Skin epidermis (tissue), 12 donors: ENCODE measurements around the gene ZNF107.
"Not testable (repeated sequence)": the region's sequence is repeated elsewhere in the genome, so short reads cannot be mapped to it uniquely, and the experiment has no call there.

Source experiments
- H3K27ac ChIP-seq, 21 experiments: fragments of 200-600 bp; sonication (generic) in 11 of 21; one replicate each; pipeline ENCODE4 v1.5.0; 2020; ENCODE audit warnings: mild to moderate bottlenecking in 3 of 21, inconsistent platforms in 2 of 21, moderate library complexity in 2 of 21
- H3K4me3 ChIP-seq, 7 experiments: fragments of 200-600 bp; sonication (generic) in 2 of 7; one replicate each; pipeline ENCODE4 v1.5.0; 2020; ENCODE audit warnings: inconsistent platforms in 2 of 7, mild to moderate bottlenecking in 2 of 7, moderate library complexity in 1 of 7

Gene ZNF107

DNA sequence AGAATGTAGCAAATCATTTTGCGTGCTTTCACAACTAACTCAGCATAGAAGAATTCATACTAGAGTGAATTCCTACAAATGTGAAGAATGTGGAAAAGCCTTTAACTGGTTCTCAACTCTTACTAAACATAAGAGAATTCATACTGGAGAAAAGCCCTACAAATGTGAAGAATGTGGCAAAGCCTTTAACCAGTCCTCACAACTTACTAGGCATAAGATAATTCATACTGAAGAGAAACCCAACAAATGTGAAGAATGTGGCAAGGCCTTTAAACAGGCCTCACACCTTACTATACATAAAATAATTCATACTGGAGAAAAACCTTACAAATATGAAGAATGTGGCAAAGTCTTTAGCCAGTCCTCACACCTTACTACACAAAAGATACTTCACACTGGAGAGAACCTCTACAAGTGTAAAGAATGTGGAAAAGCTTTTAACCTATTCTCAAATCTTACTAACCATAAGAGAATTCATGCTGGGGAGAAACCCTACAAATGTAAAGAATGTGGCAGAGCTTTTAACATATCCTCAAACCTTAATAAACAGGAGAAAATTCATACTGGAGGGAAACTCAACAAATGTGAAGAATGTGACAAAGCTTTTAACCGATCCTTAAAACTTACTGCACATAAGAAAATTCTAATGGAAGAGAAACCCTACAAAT lies 40.8 kb downstream of the ZNF107 start:
- no peak overlapping the region for H3K27ac ChIP-seq
- no peak overlapping the region for H3K4me3 ChIP-seq

DNA sequence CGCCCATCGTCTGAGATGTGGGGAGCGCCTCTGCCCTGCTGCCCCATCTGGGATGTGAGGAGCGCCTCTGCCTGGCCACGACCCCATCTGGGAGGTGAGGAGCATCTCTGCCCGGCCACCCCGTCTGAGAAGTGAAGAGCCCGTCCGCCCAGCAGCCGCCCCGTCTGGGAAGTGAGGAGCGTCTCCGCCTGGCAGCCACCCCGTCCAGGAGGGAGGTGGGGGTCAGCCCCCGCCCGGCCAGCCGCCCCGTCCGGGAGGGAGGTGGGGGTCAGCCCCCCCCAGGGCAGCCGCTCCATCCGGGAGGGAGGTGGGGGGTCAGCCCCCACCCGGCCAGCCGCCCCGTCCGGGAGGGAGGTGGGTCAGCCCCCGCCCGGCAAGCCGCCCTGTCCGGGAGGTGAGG lies 52.0 kb downstream of the ZNF107 start:
- not testable (repeated sequence) for H3K27ac ChIP-seq

DNA sequence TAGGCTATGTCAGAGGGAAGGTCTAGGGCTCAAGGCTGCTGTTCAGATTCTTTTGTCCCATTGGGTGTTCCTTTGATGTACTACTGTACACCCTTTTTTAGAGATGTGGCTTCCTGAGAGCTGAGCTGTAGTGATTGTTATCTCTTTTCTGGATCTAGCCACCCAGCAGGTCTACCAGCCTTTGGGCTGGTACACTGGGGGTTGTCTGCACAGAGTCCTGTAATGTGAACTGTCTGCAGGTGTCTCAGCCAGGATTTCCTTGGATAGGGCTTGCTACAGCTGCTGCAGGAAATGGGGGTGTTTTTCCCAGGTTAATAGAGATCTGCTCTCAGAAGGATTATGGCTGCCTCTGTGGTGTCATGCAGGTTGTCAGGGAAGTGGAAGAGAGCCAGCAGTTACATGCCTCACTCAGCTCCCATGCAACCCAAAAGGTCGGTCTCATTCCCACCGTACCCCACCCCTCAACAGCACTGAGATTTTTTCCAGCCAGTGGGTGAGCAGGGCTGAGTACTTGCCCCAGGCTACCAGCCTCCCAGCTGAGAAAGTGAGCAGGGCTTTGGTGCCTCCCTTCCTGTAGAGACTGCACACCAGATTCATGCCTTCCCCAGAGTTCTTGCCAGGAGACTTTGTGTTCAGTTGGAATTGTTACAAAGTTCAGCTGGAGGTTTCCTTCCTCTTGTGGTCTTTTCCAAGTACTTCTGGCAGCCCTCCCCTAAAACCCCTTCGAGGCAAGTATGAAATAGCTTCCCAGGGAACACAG lies 63.3 kb downstream of the ZNF107 start:
- Histone ChIP-seq H3K4me3 (no peak overlapping the region), H3K27ac (no peak overlapping the region)

More for the DNA sequence above, 52.0 kb downstream of the ZNF107 start:
- H3K4me3 ChIP-seq = peak overlapping the region in 1 of 7 experiments; percentile 3

DNA sequence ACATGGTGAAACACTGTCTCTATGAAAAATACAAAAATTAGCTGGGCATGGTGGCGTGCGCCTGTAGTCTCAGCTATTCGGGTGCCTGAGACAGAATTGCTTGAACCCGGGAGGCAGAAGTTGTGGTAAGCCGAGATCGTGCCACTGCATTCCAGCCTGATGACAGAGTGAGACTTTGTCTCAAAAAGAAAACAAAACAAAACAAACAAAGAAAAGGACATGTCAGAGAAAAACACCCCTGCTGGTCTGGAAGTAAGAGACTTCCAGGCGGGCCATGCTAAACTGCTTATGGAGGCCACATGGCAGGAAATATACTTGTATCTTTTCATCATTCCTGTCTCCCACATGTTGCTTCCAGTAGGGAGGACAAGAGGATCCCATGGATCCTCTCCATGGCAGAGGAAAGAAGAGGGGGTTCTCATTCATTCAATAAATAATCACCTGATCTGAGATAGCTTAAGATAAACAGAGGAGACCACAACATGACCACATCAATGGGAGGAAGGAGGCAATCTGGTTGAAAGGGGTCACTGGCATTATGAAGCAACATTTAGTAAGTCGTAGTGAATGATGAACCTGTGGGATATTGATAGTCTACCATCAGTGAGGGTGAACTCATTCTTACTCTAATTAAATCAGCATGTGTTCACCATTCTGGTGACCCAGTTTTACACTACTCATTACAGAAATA lies 67.8 kb downstream of the ZNF107 start:
- H3K4me3 ChIP-seq = no peak overlapping the region
- H3K27ac ChIP-seq = no peak overlapping the region

DNA sequence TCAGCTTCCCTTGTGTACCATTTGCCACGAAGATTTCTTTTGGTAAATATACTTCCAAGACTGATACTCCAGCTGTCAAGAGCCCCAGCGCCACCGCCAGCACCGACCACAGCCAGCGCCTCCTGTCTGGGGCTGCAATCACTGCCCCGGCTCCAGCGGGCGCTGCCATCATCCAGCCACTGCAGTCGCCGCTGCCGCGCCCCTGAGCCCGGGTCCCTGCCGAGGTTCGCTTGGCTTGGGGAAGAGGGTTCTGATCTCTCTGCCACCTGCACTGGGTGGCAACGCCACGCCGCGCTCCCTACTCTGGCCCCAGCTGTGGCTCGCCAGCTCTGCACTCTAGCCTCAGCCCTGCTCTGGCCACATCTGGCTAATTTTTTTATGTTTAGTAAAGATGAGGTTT lies 70.6 kb downstream of the ZNF107 start:
- Histone ChIP-seq H3K27ac (no peak overlapping the region), H3K4me3 (no peak overlapping the region)

DNA sequence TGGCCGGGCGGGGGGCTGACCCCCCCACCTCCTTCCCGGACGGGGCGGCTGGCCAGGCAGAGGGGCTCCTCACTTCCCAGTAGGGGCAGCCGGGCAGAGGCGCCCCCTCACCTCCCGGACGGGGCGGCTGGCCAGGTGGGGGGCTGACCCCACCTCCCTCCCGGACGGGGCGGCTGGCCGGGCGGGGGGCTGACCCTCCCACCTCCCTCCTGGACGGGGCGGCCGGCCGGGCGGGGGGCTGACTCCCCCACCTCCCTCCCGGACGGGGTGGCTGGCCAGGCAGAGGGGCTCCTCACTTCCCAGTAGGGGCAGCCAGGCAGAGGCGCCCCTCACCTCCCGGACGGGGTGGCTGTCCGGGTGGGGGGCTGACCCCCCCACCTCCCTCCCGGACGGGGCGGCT lies 72.5 kb downstream of the ZNF107 start:
- not testable (repeated sequence) for H3K4me3 ChIP-seq, H3K27ac ChIP-seq

DNA sequence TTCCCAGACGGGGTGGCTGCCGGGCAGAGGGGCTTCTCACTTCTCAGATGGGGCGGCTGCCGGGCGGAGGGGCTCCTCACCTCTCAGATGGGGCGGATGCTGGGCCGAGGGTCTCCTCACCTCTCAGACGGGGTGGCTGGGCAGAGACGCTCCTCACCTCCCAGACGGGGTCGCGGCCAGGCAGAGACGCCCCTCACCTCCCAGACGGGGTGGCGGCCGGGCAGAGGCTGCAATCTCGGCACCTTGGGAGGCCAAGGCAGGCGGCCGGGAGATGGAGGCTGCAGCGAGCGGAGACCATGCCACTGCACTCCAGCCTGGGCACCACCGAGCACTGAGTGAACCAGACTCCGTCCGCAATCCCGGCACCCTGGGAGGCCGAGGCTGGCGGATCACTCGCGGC lies 73.0 kb downstream of the ZNF107 start:
- H3K4me3 ChIP-seq, H3K27ac ChIP-seq: not testable (repeated sequence)

DNA sequence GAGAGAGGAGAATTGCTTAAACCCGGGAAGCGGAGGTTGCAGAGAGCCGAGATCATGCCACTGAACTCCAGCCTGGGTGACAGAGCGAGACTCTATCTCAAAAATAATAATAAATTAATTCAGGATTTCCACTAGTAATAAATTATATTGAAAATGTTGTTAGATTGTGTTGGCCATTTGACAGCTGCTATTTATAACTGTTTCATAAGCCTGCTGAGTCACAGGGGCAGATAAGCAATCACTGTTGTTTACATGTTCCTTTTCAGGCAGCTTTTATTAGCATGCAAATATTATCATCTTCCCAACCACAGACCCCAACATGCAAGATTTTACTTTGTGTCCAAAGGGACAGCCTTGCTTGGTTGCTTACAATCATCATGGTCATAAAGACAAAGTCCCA lies 78.7 kb downstream of the ZNF107 start:
- Histone ChIP-seq H3K27ac (no peak overlapping the region), H3K4me3 (no peak overlapping the region)

DNA sequence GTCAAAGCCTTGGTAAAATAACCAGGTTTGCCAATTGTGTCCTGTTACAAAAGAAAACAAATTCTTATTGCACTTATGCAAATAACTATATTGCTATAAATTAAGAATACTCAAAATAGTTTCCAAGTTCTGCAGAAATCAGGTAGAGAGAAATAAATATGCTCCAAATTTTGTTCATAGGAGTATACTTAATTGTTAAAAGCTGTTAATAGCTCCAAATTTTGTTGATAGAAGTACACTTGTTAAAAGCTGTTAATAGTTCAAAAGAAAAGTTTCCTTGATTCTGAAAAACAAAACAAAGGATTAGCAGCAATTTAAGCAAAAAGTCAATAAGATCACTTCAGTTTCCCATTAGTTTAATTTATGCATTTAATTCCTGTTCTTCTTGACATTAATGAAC lies 81.9 kb downstream of the ZNF107 start:
- Histone ChIP-seq H3K4me3 (no peak overlapping the region), H3K27ac (no peak overlapping the region)

DNA sequence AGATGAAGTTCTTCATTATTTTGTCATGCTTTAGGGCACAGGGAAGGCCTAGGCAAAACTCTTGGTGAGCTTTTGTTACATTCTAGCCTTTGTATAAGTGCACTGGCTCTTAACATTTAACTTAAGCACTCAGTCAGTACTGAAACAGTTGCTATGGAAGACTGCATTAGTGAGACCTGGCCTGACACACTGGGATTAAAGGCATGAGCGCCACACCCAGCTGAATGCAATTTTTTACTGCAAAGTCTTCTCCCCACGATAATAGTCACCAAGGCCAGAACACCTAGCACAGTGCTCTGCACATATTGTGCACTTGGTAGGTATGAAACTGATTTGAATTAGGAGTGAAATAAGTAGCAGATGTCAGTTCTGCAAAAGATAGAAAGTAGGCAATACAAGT lies 87.1 kb downstream of the ZNF107 start:
- no peak overlapping the region for H3K27ac ChIP-seq
- H3K4me3 ChIP-seq = no peak overlapping the region

DNA sequence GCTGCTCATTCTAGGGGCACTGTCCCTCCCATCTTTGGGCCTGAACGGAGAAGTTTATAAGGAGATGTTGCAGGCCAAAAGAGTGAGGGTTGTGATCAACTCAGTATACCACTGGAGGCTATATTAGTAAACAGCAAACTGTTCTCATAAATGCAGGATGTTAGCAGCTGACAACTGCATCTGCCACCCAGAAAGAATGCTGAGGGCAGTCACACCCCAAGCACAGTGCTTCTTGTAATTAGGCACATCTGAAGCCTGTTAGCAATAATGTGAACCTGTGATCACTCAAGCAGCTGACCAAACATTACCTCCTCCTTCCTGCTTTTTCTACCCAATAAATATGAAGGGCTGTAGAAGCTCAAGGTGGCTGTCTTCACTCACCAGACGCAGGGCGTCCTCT lies 89.9 kb downstream of the ZNF107 start:
- Histone ChIP-seq H3K27ac (no peak overlapping the region), H3K4me3 (no peak overlapping the region)

DNA sequence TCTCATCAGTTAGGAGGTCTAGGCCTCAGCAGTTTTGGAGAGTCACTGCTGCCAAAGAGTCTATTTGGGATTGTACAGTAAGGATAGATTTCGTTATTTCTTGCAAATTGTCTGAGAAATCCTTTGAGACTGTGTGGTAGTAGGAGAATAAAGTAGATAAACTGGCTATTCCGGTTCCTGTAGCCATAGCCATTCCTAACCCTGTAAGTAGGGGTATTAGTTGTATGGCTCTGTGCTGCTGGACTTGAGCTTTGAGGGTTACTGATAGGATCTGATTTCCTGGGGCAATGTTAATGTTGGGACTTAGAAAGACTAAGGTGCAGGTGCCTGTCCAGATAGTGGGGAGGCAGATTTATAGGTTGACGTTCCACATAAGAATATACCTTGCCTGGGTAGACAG lies 92.2 kb downstream of the ZNF107 start:
- Histone ChIP-seq H3K4me3 (no peak overlapping the region), H3K27ac (peak overlapping the region in 1 of 21 experiments; percentile 20)
